ENCODE measurements around the gene MIOX. TPM values are rescaled to one million over a fixed set of nuclear protein-coding genes. Genes with fewer than 3 reads are reported as not detected.

The MIOX gene
- total and polyA plus RNA-seq, 2 of the 13 experiments (the other 11 are each of a cell fraction or from before 2014, with no cell fraction given), result 1.5 to 2.9 TPM

GRCh38 chr22:50498322-50498890, 11.7 kb downstream of the MIOX start (continued):
- no peak for TF ChIP-seq AKNA (CRISPR knock-in tag; IDR thresholded peaks at IDR 0.05; ENCODE audit: borderline replicate concordance)
- no peak for TF ChIP-seq RARA (CRISPR knock-in tag; IDR thresholded peaks at IDR 0.05)
- TF ChIP-seq DBP (CRISPR knock-in tag; IDR thresholded peaks at IDR 0.05; ENCODE audit: not compliant biosample characterization), result no peak
- TF ChIP-seq DDIT3 (CRISPR knock-in tag; IDR thresholded peaks at IDR 0.05), result no peak
- no peak for TF ChIP-seq ZNF460 (CRISPR knock-in tag; IDR thresholded peaks at IDR 0.05; ENCODE audit: borderline replicate concordance)
- TF ChIP-seq SKI (IDR thresholded peaks at IDR 0.05; ENCODE audit: partially characterized antibody), result no peak
- no peak for TF ChIP-seq AFF4 (CRISPR knock-in tag; IDR thresholded peaks at IDR 0.05)
- no peak for TF ChIP-seq RFXAP (CRISPR knock-in tag; IDR thresholded peaks at IDR 0.05; ENCODE audit: borderline replicate concordance)
- TF ChIP-seq ZSCAN5A (CRISPR knock-in tag; IDR thresholded peaks at IDR 0.05; ENCODE audit: borderline replicate concordance), result 0 out of 2 replicates have a peak, but pooled peaks have one; percentile 42
- TF ChIP-seq MATR3 (CRISPR knock-in tag; IDR thresholded peaks at IDR 0.05), result no peak
- TF ChIP-seq MLX (CRISPR knock-in tag; IDR thresholded peaks at IDR 0.05), result no peak
- no peak for TF ChIP-seq JUNB (CRISPR knock-in tag; IDR thresholded peaks at IDR 0.05; ENCODE audit: borderline replicate concordance)
- no peak for TF ChIP-seq MTF2 (CRISPR knock-in tag; IDR thresholded peaks at IDR 0.05; ENCODE audit: borderline replicate concordance)
- no peak for TF ChIP-seq SETDB1 (CRISPR knock-in tag; IDR thresholded peaks at IDR 0.05; ENCODE audit: borderline replicate concordance)
- TF ChIP-seq HES4 (CRISPR knock-in tag; IDR thresholded peaks at IDR 0.05; ENCODE audit: borderline replicate concordance), result no peak
- no peak for TF ChIP-seq RBAK (CRISPR knock-in tag; IDR thresholded peaks at IDR 0.05)
- TF ChIP-seq RCOR2 (CRISPR knock-in tag; IDR thresholded peaks at IDR 0.05), result 0 out of 2 replicates have a peak, but pooled peaks have one; percentile 19
- TF ChIP-seq THAP11 (CRISPR knock-in tag; IDR thresholded peaks at IDR 0.05), result peak; percentile 44; the same call in 1 of the 2 replicates
